ENCODE data around the gene SLC9C2. TPM values are rescaled to one million over a fixed set of nuclear protein-coding genes. Genes with fewer than 3 reads are reported as not detected.
"Not testable (repeated sequence)": the region's sequence is repeated elsewhere in the genome, so short reads cannot be mapped to it uniquely, and the experiment has no call there.

Gene SLC9C2
- total and polyA plus RNA-seq, 2 donors (not counting 1 experiment from before 2014, with no cell fraction given) = not detected

DNA sequence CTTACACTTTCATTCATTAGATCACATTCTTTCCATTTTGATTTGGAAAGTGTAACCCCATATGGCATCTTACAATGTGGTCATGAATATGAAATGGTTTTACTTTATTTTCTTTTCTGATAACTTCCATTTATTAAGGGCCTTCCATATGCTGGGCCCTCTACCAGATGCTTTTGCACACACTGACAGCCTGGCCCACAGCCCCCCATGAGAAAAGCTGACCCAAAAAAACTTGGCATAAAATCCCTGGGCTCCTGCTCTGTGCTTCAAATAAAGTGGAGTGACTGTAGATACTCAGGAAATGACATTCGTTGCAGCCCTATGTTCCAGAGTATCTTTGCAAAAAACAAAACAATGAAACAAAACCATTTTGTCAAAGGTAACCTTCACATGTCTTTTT is 76.9 kb downstream of the SLC9C2 start:
- no peaks in the 10 kb centered on the region for H3K36me3 ChIP-seq (ENCODE audit: control insufficient read depth, insufficient read depth, low read length)
- no peaks in the 10 kb centered on the region for H4K20me1 ChIP-seq (ENCODE audit: control insufficient read depth, extremely low read depth, insufficient read depth, low read length)
- no peaks in the 10 kb centered on the region for H3K27me3 ChIP-seq (ENCODE audit: control insufficient read depth, insufficient read depth, low read length)
- TF ChIP-seq EZH2 (IDR thresholded peaks at IDR 0.05; ENCODE audit: low read length, missing control alignments) = no peak
- TF ChIP-seq, protein P1, sequence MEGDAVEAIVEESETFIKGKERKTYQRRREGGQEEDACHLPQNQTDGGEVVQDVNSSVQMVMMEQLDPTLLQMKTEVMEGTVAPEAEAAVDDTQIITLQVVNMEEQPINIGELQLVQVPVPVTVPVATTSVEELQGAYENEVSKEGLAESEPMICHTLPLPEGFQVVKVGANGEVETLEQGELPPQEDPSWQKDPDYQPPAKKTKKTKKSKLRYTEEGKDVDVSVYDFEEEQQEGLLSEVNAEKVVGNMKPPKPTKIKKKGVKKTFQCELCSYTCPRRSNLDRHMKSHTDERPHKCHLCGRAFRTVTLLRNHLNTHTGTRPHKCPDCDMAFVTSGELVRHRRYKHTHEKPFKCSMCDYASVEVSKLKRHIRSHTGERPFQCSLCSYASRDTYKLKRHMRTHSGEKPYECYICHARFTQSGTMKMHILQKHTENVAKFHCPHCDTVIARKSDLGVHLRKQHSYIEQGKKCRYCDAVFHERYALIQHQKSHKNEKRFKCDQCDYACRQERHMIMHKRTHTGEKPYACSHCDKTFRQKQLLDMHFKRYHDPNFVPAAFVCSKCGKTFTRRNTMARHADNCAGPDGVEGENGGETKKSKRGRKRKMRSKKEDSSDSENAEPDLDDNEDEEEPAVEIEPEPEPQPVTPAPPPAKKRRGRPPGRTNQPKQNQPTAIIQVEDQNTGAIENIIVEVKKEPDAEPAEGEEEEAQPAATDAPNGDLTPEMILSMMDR (conservative IDR thresholded peaks at IDR 0.05 in 1 of 2, IDR thresholded peaks at IDR 0.05 in 1 of 2; ENCODE audit: low read depth in 1 of 2, low read length in 2 of 2) = no peak
- no peak overlapping the region for H3K4me2 ChIP-seq (ENCODE audit: extremely low read depth, insufficient read depth, low read length)
- no peak overlapping the region for H3K27ac ChIP-seq (ENCODE audit: insufficient read depth, low read length)
- no peaks in the 10 kb centered on the region for H3K79me2 ChIP-seq (ENCODE audit: control insufficient read depth, insufficient read depth, low read length)
- H3K4me3 ChIP-seq (replicated peaks in 1 of 4; ENCODE audit: control extremely low read depth in 1 of 4, insufficient read depth in 1 of 4, low read depth in 3 of 4, low read length in 4 of 4) = no peak overlapping the region
- H3K9me3 ChIP-seq (ENCODE audit: control insufficient read depth, insufficient read depth, low read depth, low read length) = no peaks in the 10 kb centered on the region
- no peak overlapping the region for H2AFZ ChIP-seq (ENCODE audit: low read length)
- H3K4me1 ChIP-seq (ENCODE audit: control insufficient read depth, extremely low read depth, insufficient read depth, low read length) = no peaks in the 10 kb centered on the region
- no peak for DNase-seq (ENCODE audit: low read depth in 2 of 2)
- no peak overlapping the region for H3K9ac ChIP-seq (ENCODE audit: insufficient read depth, low read length)

DNA sequence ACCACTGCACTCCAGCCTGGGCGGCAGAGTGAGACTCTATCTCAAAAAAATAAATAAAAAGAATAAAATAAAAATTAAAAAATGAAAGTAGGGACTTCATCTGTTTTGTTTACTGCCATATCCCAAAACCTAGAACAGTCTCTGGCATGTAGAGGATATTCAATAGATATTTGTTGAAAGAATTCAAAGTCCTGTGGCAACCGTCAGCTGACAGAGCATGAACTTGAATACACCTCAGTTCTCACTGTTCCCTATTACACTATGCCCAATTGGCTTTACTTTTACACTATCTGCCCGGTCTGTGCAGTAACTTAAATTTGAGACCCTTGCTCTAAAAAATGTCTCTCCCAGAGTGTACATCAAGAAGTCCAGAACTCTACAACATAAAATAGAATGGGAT is 79.5 kb downstream of the SLC9C2 start:
- H3K36me3 ChIP-seq (ENCODE audit: control insufficient read depth, insufficient read depth, low read length) = no peaks in the 10 kb centered on the region
- H3K9me3 ChIP-seq (ENCODE audit: control insufficient read depth, insufficient read depth, low read depth, low read length) = no peaks in the 10 kb centered on the region
- H3K79me2 ChIP-seq (ENCODE audit: control insufficient read depth, insufficient read depth, low read length) = no peaks in the 10 kb centered on the region
- no peak overlapping the region for H3K4me3 ChIP-seq (replicated peaks in 1 of 4; ENCODE audit: control extremely low read depth in 1 of 4, insufficient read depth in 1 of 4, low read depth in 3 of 4, low read length in 4 of 4)
- H3K9ac ChIP-seq (ENCODE audit: insufficient read depth, low read length) = no peak overlapping the region
- no peak overlapping the region for H3K27ac ChIP-seq (ENCODE audit: insufficient read depth, low read length)
- no peak overlapping the region for H3K4me2 ChIP-seq (ENCODE audit: extremely low read depth, insufficient read depth, low read length)
- no peaks in the 10 kb centered on the region for H3K27me3 ChIP-seq (ENCODE audit: control insufficient read depth, insufficient read depth, low read length)
- no peaks in the 10 kb centered on the region for H4K20me1 ChIP-seq (ENCODE audit: control insufficient read depth, extremely low read depth, insufficient read depth, low read length)
- no peak for TF ChIP-seq EZH2 (IDR thresholded peaks at IDR 0.05; ENCODE audit: low read length, missing control alignments)
- TF ChIP-seq, protein P1 (conservative IDR thresholded peaks at IDR 0.05 in 1 of 2, IDR thresholded peaks at IDR 0.05 in 1 of 2; ENCODE audit: low read depth in 1 of 2, low read length in 2 of 2) = no peak
- no peak for DNase-seq (ENCODE audit: low read depth in 2 of 2)
- H3K4me1 ChIP-seq (ENCODE audit: control insufficient read depth, extremely low read depth, insufficient read depth, low read length) = no peaks in the 10 kb centered on the region
- no peak overlapping the region for H2AFZ ChIP-seq (ENCODE audit: low read length)

DNA sequence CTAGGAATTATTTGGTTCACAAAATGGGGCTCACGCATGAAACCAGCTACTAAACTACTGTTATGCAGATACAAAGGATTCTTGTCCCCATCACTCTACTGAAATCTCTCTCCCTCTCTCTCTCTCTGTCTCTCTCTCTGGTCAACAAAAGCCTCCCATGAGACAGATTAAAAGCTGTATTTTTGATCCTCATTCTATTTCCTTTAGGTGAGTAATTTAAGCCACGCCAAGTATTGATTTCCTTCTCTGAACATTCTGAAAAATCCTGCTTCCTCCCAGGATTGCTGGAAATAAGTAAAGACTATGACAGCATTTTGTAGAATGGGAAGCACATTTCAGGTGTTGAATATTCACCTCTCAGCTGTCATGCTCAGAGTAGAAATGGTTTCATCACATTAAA is 82.1 kb downstream of the SLC9C2 start:
- DNase-seq (ENCODE audit: low read depth in 2 of 2) = no peak
- H3K36me3 ChIP-seq (ENCODE audit: control insufficient read depth, insufficient read depth, low read length) = no peaks in the 10 kb centered on the region
- H4K20me1 ChIP-seq (ENCODE audit: control insufficient read depth, extremely low read depth, insufficient read depth, low read length) = no peaks in the 10 kb centered on the region
- no peak overlapping the region for H3K9ac ChIP-seq (ENCODE audit: insufficient read depth, low read length)
- no peak overlapping the region for H2AFZ ChIP-seq (ENCODE audit: low read length)
- no peaks in the 10 kb centered on the region for H3K9me3 ChIP-seq (ENCODE audit: control insufficient read depth, insufficient read depth, low read depth, low read length)
- no peak overlapping the region for H3K4me3 ChIP-seq (replicated peaks in 1 of 4; ENCODE audit: control extremely low read depth in 1 of 4, insufficient read depth in 1 of 4, low read depth in 3 of 4, low read length in 4 of 4)
- H3K27ac ChIP-seq (ENCODE audit: insufficient read depth, low read length) = no peak overlapping the region
- H3K4me1 ChIP-seq (ENCODE audit: control insufficient read depth, extremely low read depth, insufficient read depth, low read length) = no peaks in the 10 kb centered on the region
- H3K4me2 ChIP-seq (ENCODE audit: extremely low read depth, insufficient read depth, low read length) = no peak overlapping the region
- no peaks in the 10 kb centered on the region for H3K79me2 ChIP-seq (ENCODE audit: control insufficient read depth, insufficient read depth, low read length)
- H3K27me3 ChIP-seq (ENCODE audit: control insufficient read depth, insufficient read depth, low read length) = no peaks in the 10 kb centered on the region
- no peak for TF ChIP-seq EZH2 (IDR thresholded peaks at IDR 0.05; ENCODE audit: low read length, missing control alignments)
- TF ChIP-seq, protein P1 (conservative IDR thresholded peaks at IDR 0.05 in 1 of 2, IDR thresholded peaks at IDR 0.05 in 1 of 2; ENCODE audit: low read depth in 1 of 2, low read length in 2 of 2) = no peak

DNA sequence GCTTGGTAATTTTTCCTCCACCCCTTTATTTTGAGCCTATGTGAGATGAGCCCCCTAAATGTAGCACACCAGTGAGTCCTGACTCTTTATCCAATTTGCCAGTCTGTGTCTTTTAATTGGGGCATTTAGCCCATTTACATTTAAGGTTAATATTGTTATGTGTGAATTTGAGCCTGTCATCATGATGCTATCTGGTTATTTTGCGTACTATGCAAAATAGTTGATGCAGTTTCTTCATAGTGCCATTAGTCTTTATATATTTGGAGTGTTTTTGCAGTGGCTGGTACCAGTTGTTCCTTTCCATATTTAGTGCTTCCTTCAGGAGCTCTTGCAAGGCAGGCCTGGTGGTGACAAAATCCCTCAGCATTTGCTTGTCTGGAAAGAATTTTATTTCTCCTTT is 88.4 kb downstream of the SLC9C2 start:
- H4K20me1 ChIP-seq (ENCODE audit: control insufficient read depth, extremely low read depth, insufficient read depth, low read length); H3K36me3 ChIP-seq (ENCODE audit: control insufficient read depth, insufficient read depth, low read length); H2AFZ ChIP-seq (ENCODE audit: low read length); H3K9me3 ChIP-seq (ENCODE audit: control insufficient read depth, insufficient read depth, low read depth, low read length); H3K4me3 ChIP-seq (replicated peaks in 1 of 4; ENCODE audit: control extremely low read depth in 1 of 4, insufficient read depth in 1 of 4, low read depth in 3 of 4, low read length in 4 of 4); H3K27me3 ChIP-seq (ENCODE audit: control insufficient read depth, insufficient read depth, low read length); DNase-seq (ENCODE audit: low read depth in 2 of 2); H3K9ac ChIP-seq (ENCODE audit: insufficient read depth, low read length); H3K79me2 ChIP-seq (ENCODE audit: control insufficient read depth, insufficient read depth, low read length); H3K4me1 ChIP-seq (ENCODE audit: control insufficient read depth, extremely low read depth, insufficient read depth, low read length); H3K27ac ChIP-seq (ENCODE audit: insufficient read depth, low read length); H3K4me2 ChIP-seq (ENCODE audit: extremely low read depth, insufficient read depth, low read length): not testable (repeated sequence)
